Vagina (tissue), 2 donors: ENCODE data around the gene NELL1.

ENCODE experiments used
- CTCF ChIP-seq, 3 experiments: fragments of 450-650 bp in 2 of 3; fragments of 200-600 bp in 1 of 3; sonication (generic) in 1 of 3; IDR thresholded peaks; one replicate each; pipeline ENCODE4 v1.5.1; 2017 to 2019; ENCODE audit warnings: antibody characterized with exemption in 3 of 3, mild to moderate bottlenecking in 2 of 3, moderate library complexity in 2 of 3
- POLR2A ChIP-seq, 2 donors: fragments of 450-650 bp; IDR thresholded peaks; one replicate each; pipeline ENCODE4 v1.6.1; 2017; ENCODE audit warnings: antibody characterized with exemption in 2 of 2, mild to moderate bottlenecking in 2 of 2, moderate library complexity in 2 of 2

GRCh38 chr11:21403069-21403468 is 733.7 kb downstream of the NELL1 start:
- TF ChIP-seq CTCF (IDR thresholded peaks at IDR 0.05): no peak
- no peak for TF ChIP-seq POLR2A (IDR thresholded peaks at IDR 0.05)
